GM23338 (cell line): ENCODE measurements around the gene CELSR1. TPM values are rescaled to one million over a fixed set of nuclear protein-coding genes. Genes with fewer than 3 reads are reported as not detected.

Experiments
- ATAC-seq: fragments of 200-7000 bp; cut with Tn5 transposase; 3 replicates; pipeline ENCODE4 v1.9.1; 2020
- DNase-seq: peaks from one replicate; pipeline ENCODE4 v3.0.0-alpha.2; 2015; ENCODE audit warnings: low spot score
- H2AFZ ChIP-seq: fragments of 200-600 bp; sonication (generic); 2 replicates; pipeline ENCODE4 v1.8.0; 2016; ENCODE audit warnings: antibody characterized with exemption, mild to moderate bottlenecking, moderate library complexity
- H3F3A ChIP-seq: fragments of 200-600 bp; sonication (generic); replicated peaks from 2 replicates; pipeline ENCODE4 v1.8.0; 2017; ENCODE audit warnings: antibody characterized with exemption, mixed run types, low read depth
- H3K27ac ChIP-seq: fragments of 200-600 bp; sonication (generic); 2 replicates; pipeline ENCODE4 v1.6.1; 2016; ENCODE audit warnings: low read depth
- H3K27me3 ChIP-seq: fragments of 200-600 bp; sonication (generic); 2 replicates; pipeline ENCODE4 v1.8.0; 2016; ENCODE audit warnings: mild to moderate bottlenecking, mixed run types, moderate library complexity; ENCODE audit not compliant: insufficient read depth
- H3K36me3 ChIP-seq: fragments of 200-600 bp; sonication (generic); 2 replicates; pipeline ENCODE4 v1.8.0; 2016; ENCODE audit warnings: mild to moderate bottlenecking; ENCODE audit not compliant: insufficient read depth
- H3K4me1 ChIP-seq: fragments of 200-600 bp; sonication (generic); 2 replicates; pipeline ENCODE4 v1.8.0; 2016; ENCODE audit warnings: mild to moderate bottlenecking, moderate library complexity; ENCODE audit not compliant: insufficient read depth
- H3K4me2 ChIP-seq: fragments of 200-600 bp; sonication (generic); 2 replicates; pipeline ENCODE4 v1.7.1; 2017; ENCODE audit warnings: mixed run types
- H3K4me3 ChIP-seq: fragments of 200-600 bp; sonication (generic); 2 replicates; pipeline ENCODE4 v1.6.1; 2016; ENCODE audit warnings: mixed run types
- H3K79me2 ChIP-seq: fragments of 200-600 bp; sonication (generic); replicated peaks from 2 replicates; pipeline ENCODE4 v1.8.0; 2017; ENCODE audit warnings: mild to moderate bottlenecking; ENCODE audit not compliant: insufficient read depth
- H3K9me2 ChIP-seq: fragments of 200-600 bp; sonication (generic); 2 replicates; pipeline ENCODE4 v1.8.0; 2017; ENCODE audit not compliant: insufficient read depth
- H4K20me1 ChIP-seq: fragments of 200-600 bp; sonication (generic); replicated peaks from 2 replicates; pipeline ENCODE4 v1.8.0; 2017; ENCODE audit warnings: mild to moderate bottlenecking; ENCODE audit not compliant: insufficient read depth
- H3K27ac Mint-ChIP-seq: 2 replicates; pipeline ENCODE4 v1.8.0; 2020; ENCODE audit warnings: inconsistent platforms, mild to moderate bottlenecking, moderate library complexity, mixed read lengths
- H3K27me3 Mint-ChIP-seq: 3 replicates; pipeline ENCODE4 v1.8.0; 2022; ENCODE audit warnings: low read depth, mild to moderate bottlenecking, moderate library complexity, mixed read lengths, inconsistent platforms; ENCODE audit not compliant: insufficient read depth, poor library complexity
- H3K36me3 Mint-ChIP-seq: 3 replicates; pipeline ENCODE4 v1.8.0; 2021; ENCODE audit warnings: low read depth, mild to moderate bottlenecking, inconsistent platforms, moderate library complexity, mixed read lengths
- H3K4me1 Mint-ChIP-seq: 3 replicates; pipeline ENCODE4 v1.8.0; 2020; ENCODE audit warnings: mild to moderate bottlenecking, inconsistent platforms, mixed read lengths
- H3K4me3 Mint-ChIP-seq: 3 replicates; pipeline ENCODE4 v1.8.0; 2021; ENCODE audit warnings: moderate library complexity, mild to moderate bottlenecking, inconsistent platforms, mixed read lengths
- H3K9me3 Mint-ChIP-seq: 3 replicates; pipeline ENCODE4 v1.8.0; 2020; ENCODE audit warnings: moderate library complexity, mild to moderate bottlenecking, inconsistent platforms, mixed read lengths
- CREB1 ChIP-seq: fragments of 250-450 bp; sonication (Bioruptor Pico); IDR thresholded peaks from 2 replicates; pipeline ENCODE4 v1.5.0; 2020; ENCODE audit warnings: low read depth, mild to moderate bottlenecking, moderate library complexity
- ETS1 ChIP-seq: IDR thresholded peaks from 2 replicates; pipeline ENCODE4 v1.6.1; 2016; ENCODE audit warnings: antibody characterized with exemption
- EZH2phosphoT487 ChIP-seq: fragments of 200-600 bp; sonication (generic); IDR thresholded peaks from one replicate; pipeline ENCODE4 v1.8.1; 2018; ENCODE audit warnings: antibody characterized with exemption; ENCODE audit not compliant: unreplicated experiment
- JUNB ChIP-seq: IDR thresholded peaks from one replicate; pipeline ENCODE4 v1.6.1; 2016; ENCODE audit warnings: antibody characterized with exemption; ENCODE audit not compliant: unreplicated experiment
- NANOG ChIP-seq: IDR thresholded peaks from 2 replicates; pipeline ENCODE4 v1.6.1; 2016; ENCODE audit warnings: antibody characterized with exemption, borderline replicate concordance
- POLR2AphosphoS5 ChIP-seq: IDR thresholded peaks from 2 replicates; pipeline ENCODE4 v1.6.1; 2016; ENCODE audit warnings: antibody characterized with exemption, low read depth
- REST ChIP-seq: IDR thresholded peaks from one replicate; pipeline ENCODE4 v1.6.1; 2018; ENCODE audit warnings: antibody characterized with exemption; ENCODE audit not compliant: unreplicated experiment
- STAT1 ChIP-seq: IDR thresholded peaks from one replicate; pipeline ENCODE4 v1.6.1; 2016; ENCODE audit warnings: antibody characterized with exemption; ENCODE audit not compliant: unreplicated experiment
- ZNF114 ChIP-seq: fragments of 250-450 bp; sonication (Bioruptor Pico); IDR thresholded peaks from 2 replicates; pipeline ENCODE4 v1.5.0; 2020; ENCODE audit warnings: mild to moderate bottlenecking, moderate library complexity
- ZNF331 ChIP-seq: fragments of 250-450 bp; sonication (Bioruptor Pico); IDR thresholded peaks from 2 replicates; pipeline ENCODE4 v1.5.0; 2020; ENCODE audit warnings: low read depth, mild to moderate bottlenecking, moderate library complexity
- ZNF462 ChIP-seq: fragments of 250-450 bp; sonication (Bioruptor Pico); IDR thresholded peaks from 2 replicates; pipeline ENCODE4 v1.5.0; 2020; ENCODE audit warnings: mild to moderate bottlenecking, moderate library complexity
- polyA plus RNA-seq: library from polyadenylated mRNA; unstranded; fragments of >200 nt; fragmentation: Nextera tagmentation; extraction: Ambion mirVana; gene quantifications from 2 replicates; pipeline ENCODE4 v1.2.1, GENCODE V29; 2016
- total RNA-seq: library from RNA; depleted of rRNA; stranded (reverse); fragments of >200 nt; shearing (Covaris generic); gene quantifications from 2 replicates; pipeline ENCODE4 v1.2.3, GENCODE V29; 2014

Gene CELSR1
- total and polyA plus RNA-seq, 2 experiments from 2014 or later, result 4.8 to 20.4 TPM

GRCh38 chr22:46409631-46410210 lies 127.7 kb downstream of the CELSR1 start (continued):
- TF ChIP-seq ZNF462 (CRISPR knock-in tag) (no peak), ETS1 (no peak), ZNF114 (CRISPR knock-in tag) (no peak), EZH2phosphoT487 (no peak)

- H3K36me3 Mint-ChIP-seq, result peaks cover 4% of the 10 kb centered on the region; the same call in 1 of the 3 replicates
- H3K4me1 Mint-ChIP-seq, result peaks cover 5% of the 10 kb centered on the region
- Histone ChIP-seq H3K27ac (no peak overlapping the region), H3K4me3 (no peak overlapping the region), H3F3A (no peaks in the 10 kb centered on the region), H3K9me2 (no peaks in the 10 kb centered on the region), H3K4me1 (no peaks in the 10 kb centered on the region), H4K20me1 (peaks cover 2% of the 10 kb centered on the region; the same call in 1 of the 2 replicates), H3K4me2 (no peak overlapping the region), H3K36me3 (no peaks in the 10 kb centered on the region), H2AFZ (no peak overlapping the region), H3K79me2 (no peaks in the 10 kb centered on the region), H3K27me3 (no peaks in the 10 kb centered on the region)
- ATAC-seq, result peak; percentile 79
- H3K4me3 Mint-ChIP-seq, result no peak overlapping the region
- peaks cover 6% of the 10 kb centered on the region for H3K27me3 Mint-ChIP-seq
- H3K9me3 Mint-ChIP-seq, result no peaks in the 10 kb centered on the region
- H3K27ac Mint-ChIP-seq, result peak overlapping the region; percentile 91; the same call in 1 of the 2 replicates
- no peak for DNase-seq
- TF ChIP-seq ZNF331 (CRISPR knock-in tag) (no peak), STAT1 (no peak), JUNB (no peak), POLR2AphosphoS5 (no peak), CREB1 (CRISPR knock-in tag) (no peak), NANOG (no peak), REST (no peak)
These were observed 128.6 kb downstream of the CELSR1 start for GRCh38 chr22:46408568-46409506.
